ENCODE data around the gene CIRBP. TPM values are rescaled to one million over a fixed set of nuclear protein-coding genes. Genes with fewer than 3 reads are reported as not detected.

The CIRBP gene
- total RNA-seq, 1 experiment from 2014 or later = 136 TPM

- Histone ChIP-seq H3K4me3 (ENCODE audit: low read length) (no peak overlapping the region), H3K4me2 (ENCODE audit: low read length) (peak overlapping the region; percentile 26; the same call in 1 of the 2 replicates), H3K4me1 (ENCODE audit: insufficient read depth, low read length) (no peaks in the 10 kb centered on the region), H2AFZ (ENCODE audit: low read length) (no peak overlapping the region), H3F3A (ENCODE audit: low read length, unreplicated experiment) (no peaks in the 10 kb centered on the region), H3K27ac (ENCODE audit: low read length) (no peak overlapping the region), H3K36me3 (ENCODE audit: low read depth, low read length) (no peaks in the 10 kb centered on the region), H3K9ac (ENCODE audit: low read length) (no peak overlapping the region), H3K79me2 (ENCODE audit: low read length) (no peaks in the 10 kb centered on the region), H3K9me3 (ENCODE audit: low read length) (no peaks in the 10 kb centered on the region), H4K20me1 (ENCODE audit: low read length) (no peaks in the 10 kb centered on the region), H3K9me2 (replicated peaks; ENCODE audit: low read length) (no peaks in the 10 kb centered on the region), H3K27me3 (ENCODE audit: low read length) (peaks cover 28% of the 10 kb centered on the region)
- CTCF ChIA-PET = no interaction called here
- POLR2A ChIA-PET (ENCODE audit: unreplicated experiment) = no interaction called here
- no peak for ATAC-seq
- TF ChIP-seq CTCF (conservative IDR thresholded peaks at IDR 0.05; ENCODE audit: low read depth, low read length) (no peak), EZH2 (IDR thresholded peaks at IDR 0.05; ENCODE audit: low read length, unreplicated experiment) (no peak), EZH2phosphoT487 (IDR thresholded peaks at IDR 0.05; ENCODE audit: borderline replicate concordance, low read length) (no peak)
- intact Hi-C loops (cut with micrococcal nuclease) = no loop called here
- DNase-seq = no peak
- BruUV-seq (replicated peaks) = no TSS peak
Observed at GRCh38 chr19:1292419-1293151, 23.5 kb downstream of the CIRBP start.

- Histone ChIP-seq H3K9ac (ENCODE audit: low read length) (no peak overlapping the region), H3K4me1 (ENCODE audit: insufficient read depth, low read length) (no peaks in the 10 kb centered on the region), H3K9me2 (replicated peaks; ENCODE audit: low read length) (no peaks in the 10 kb centered on the region), H3K9me3 (ENCODE audit: low read length) (no peaks in the 10 kb centered on the region), H3F3A (ENCODE audit: low read length, unreplicated experiment) (no peaks in the 10 kb centered on the region), H4K20me1 (ENCODE audit: low read length) (no peaks in the 10 kb centered on the region), H3K79me2 (ENCODE audit: low read length) (no peaks in the 10 kb centered on the region), H3K27me3 (ENCODE audit: low read length) (peaks cover 19% of the 10 kb centered on the region), H2AFZ (ENCODE audit: low read length) (no peak overlapping the region), H3K4me2 (ENCODE audit: low read length) (no peak overlapping the region), H3K27ac (ENCODE audit: low read length) (no peak overlapping the region), H3K36me3 (ENCODE audit: low read depth, low read length) (no peaks in the 10 kb centered on the region), H3K4me3 (ENCODE audit: low read length) (no peak overlapping the region)
- ATAC-seq (no peak), DNase-seq (no peak)
- intact Hi-C loops (cut with micrococcal nuclease) = no loop called here
- ChIA-PET POLR2A (ENCODE audit: unreplicated experiment) (no interaction called here), CTCF (interaction anchor here (0.6 kb wide), 1 partner anchor 566 kb away, joined by 6 read pairs; no protein-coding TSS in a partner anchor)
- no peak for TF ChIP-seq EZH2phosphoT487 (IDR thresholded peaks at IDR 0.05; ENCODE audit: borderline replicate concordance, low read length)
- TF ChIP-seq EZH2 (IDR thresholded peaks at IDR 0.05; ENCODE audit: low read length, unreplicated experiment) = no peak
- no peak for TF ChIP-seq CTCF (conservative IDR thresholded peaks at IDR 0.05; ENCODE audit: low read depth, low read length)
- no TSS peak for BruUV-seq (replicated peaks)
Observed at GRCh38 chr19:1293782-1294604, 24.9 kb downstream of the CIRBP start.
